IMR-90 (cell line): ENCODE data around the gene MRC1.

ENCODE experiments used
- MAFK ChIP-seq: IDR thresholded peaks from 2 replicates; pipeline ENCODE4 v1.6.1; 2012; ENCODE audit warnings: low read depth, low read length, improper control_type of control experiment
- MXI1 ChIP-seq: IDR thresholded peaks from 2 replicates; pipeline ENCODE4 v1.6.1; 2012; ENCODE audit warnings: low read depth, mild to moderate bottlenecking, low read length, moderate library complexity, borderline replicate concordance
- POLR2A ChIP-seq: IDR thresholded peaks from 2 replicates; pipeline ENCODE4 v1.6.1; 2012; ENCODE audit warnings: mild to moderate bottlenecking, low read depth, low read length
- TF ChIP-seq, protein P1 (sequence below): conservative IDR thresholded peaks from 2 replicates; pipeline ENCODE4 v1.5.1; 2012; ENCODE audit warnings: mild to moderate bottlenecking, low read depth, low read length, improper control_type of control experiment

DNA sequence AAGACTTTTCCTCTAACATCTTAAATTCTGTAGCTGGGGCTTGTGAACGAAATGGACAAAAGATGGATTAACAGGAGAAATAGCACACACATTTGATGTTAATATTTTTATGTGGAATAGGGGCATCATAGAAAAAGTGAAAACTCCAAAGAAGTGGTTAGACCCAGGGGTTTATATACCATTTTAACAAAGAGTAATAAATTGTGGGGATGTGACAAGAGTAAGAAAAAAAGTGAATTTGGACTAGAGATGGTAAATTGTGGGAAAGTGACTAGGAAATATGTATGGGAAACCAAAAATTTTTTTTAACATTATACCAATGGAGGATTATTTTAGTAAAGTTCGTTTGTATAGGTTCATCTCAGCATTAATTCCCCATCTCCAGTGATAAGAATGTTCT lies 150.7 kb downstream of the MRC1 start:
- TF ChIP-seq, protein P1, sequence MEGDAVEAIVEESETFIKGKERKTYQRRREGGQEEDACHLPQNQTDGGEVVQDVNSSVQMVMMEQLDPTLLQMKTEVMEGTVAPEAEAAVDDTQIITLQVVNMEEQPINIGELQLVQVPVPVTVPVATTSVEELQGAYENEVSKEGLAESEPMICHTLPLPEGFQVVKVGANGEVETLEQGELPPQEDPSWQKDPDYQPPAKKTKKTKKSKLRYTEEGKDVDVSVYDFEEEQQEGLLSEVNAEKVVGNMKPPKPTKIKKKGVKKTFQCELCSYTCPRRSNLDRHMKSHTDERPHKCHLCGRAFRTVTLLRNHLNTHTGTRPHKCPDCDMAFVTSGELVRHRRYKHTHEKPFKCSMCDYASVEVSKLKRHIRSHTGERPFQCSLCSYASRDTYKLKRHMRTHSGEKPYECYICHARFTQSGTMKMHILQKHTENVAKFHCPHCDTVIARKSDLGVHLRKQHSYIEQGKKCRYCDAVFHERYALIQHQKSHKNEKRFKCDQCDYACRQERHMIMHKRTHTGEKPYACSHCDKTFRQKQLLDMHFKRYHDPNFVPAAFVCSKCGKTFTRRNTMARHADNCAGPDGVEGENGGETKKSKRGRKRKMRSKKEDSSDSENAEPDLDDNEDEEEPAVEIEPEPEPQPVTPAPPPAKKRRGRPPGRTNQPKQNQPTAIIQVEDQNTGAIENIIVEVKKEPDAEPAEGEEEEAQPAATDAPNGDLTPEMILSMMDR = no peak
- TF ChIP-seq MXI1 (no peak), POLR2A (no peak), MAFK (no peak)
